HCT116 (cell line): ENCODE data around the gene CARS1. TPM values are rescaled to one million over a fixed set of nuclear protein-coding genes. Genes with fewer than 3 reads are reported as not detected.
A peak's percentile ranks its signal among the peaks of the same experiment; 100 is the strongest.

Experiments used
- ATAC-seq: fragments of 200-7000 bp; cut with Tn5 transposase; 2 replicates; pipeline ENCODE4 v1.9.1; 2020; ENCODE audit warnings: mild to moderate bottlenecking, moderate library complexity
- BruUV-seq: library from RNA; stranded (reverse); fragments of 400-500 nt; replicated peaks from 2 replicates; lab custom pipeline; 2021; lab: Mats Ljungman, UMichigan
- CTCF ChIA-PET: fragments of 300-600 bp; sonication (Branson Sonifier 250); formaldehyde crosslinking; loops from one replicate; lab custom pipeline; 2021; ENCODE audit warnings: antibody characterized with exemption; lab: Charles Lee
- POLR2A ChIA-PET: fragments of 300-600, 350-600 bp; sonication (Branson Sonifier 250); formaldehyde crosslinking; loops from one replicate; lab custom pipeline; 2021; ENCODE audit warnings: antibody characterized with exemption; lab: Charles Lee
- RAD21 ChIA-PET, 2 experiments: fragments of 300-600 bp; sonication (Branson Sonifier 250); formaldehyde crosslinking; loops; one replicate each; lab custom pipeline; 2023; ENCODE audit warnings: low total read pairs in 2 of 2; ENCODE audit not compliant: uncharacterized antibody in 2 of 2, unreplicated experiment in 2 of 2, low non-redundant PET in 1 of 2; lab: Charles Lee
- DNase-seq: peaks from one replicate; pipeline ENCODE4 v3.0.0-alpha.2; 2010; ENCODE audit warnings: low read depth, low spot score
- H2AFZ ChIP-seq: fragments of 200-600 bp; shearing (Covaris generic), sonication (generic); 2 replicates; pipeline ENCODE4 v1.6.1; 2017; ENCODE audit warnings: low read depth, mixed run types, mixed read lengths, antibody characterized with exemption, low read length; ENCODE audit not compliant: poor library complexity, severe bottlenecking
- H3K27ac ChIP-seq: 2 replicates; pipeline ENCODE4 v1.5.1; 2012; ENCODE audit warnings: low read depth, low read length
- H3K27me3 ChIP-seq: fragments of 200-600 bp; sonication (generic); 2 replicates; pipeline ENCODE4 v1.6.1; 2016; ENCODE audit warnings: mixed run types, low read length, mixed read lengths; ENCODE audit not compliant: insufficient read depth
- H3K36me3 ChIP-seq, 2 experiments: fragments of 200-500 bp in 1 of 2; fragments of 200-600 bp in 1 of 2; sonication (Bioruptor generic) in 1 of 2; sonication (generic) in 1 of 2; 2 replicates each; pipeline versions ENCODE4 v1.5.1 to v1.6.1; 2014 to 2016; ENCODE audit warnings: low read length in 2 of 2, inconsistent platforms in 1 of 2, mixed read lengths in 1 of 2, mixed run types in 1 of 2; ENCODE audit not compliant: insufficient read depth in 2 of 2, control insufficient read depth in 1 of 2
- H3K4me1 ChIP-seq, 2 experiments: fragments of 200-600 bp in 1 of 2; sonication (generic) in 1 of 2; 2 replicates each; pipeline versions ENCODE4 v1.5.1 to v1.6.1; 2012 to 2017; ENCODE audit warnings: low read length in 2 of 2, inconsistent platforms in 1 of 2, mild to moderate bottlenecking in 1 of 2, mixed read lengths in 1 of 2, mixed run types in 1 of 2, moderate library complexity in 1 of 2; ENCODE audit not compliant: insufficient read depth in 2 of 2, control insufficient read depth in 1 of 2
- H3K4me2 ChIP-seq: fragments of 200-600 bp; sonication (generic); 2 replicates; pipeline ENCODE4 v1.6.1; 2017; ENCODE audit warnings: mixed run types, low read length, mixed read lengths
- H3K4me3 ChIP-seq, 2 experiments: fragments of 200-600 bp in 1 of 2; sonication (generic) in 1 of 2; replicated peaks in 1 of 2; 2 replicates each; pipeline ENCODE4 v1.5.1; 2011 to 2016; ENCODE audit warnings: low read length in 2 of 2, control low read depth in 1 of 2, low read depth in 1 of 2, mild to moderate bottlenecking in 1 of 2, mixed read lengths in 1 of 2, mixed run types in 1 of 2
- H3K79me2 ChIP-seq: fragments of 200-600 bp; sonication (generic); 2 replicates; pipeline ENCODE4 v1.6.1; 2017; ENCODE audit warnings: mild to moderate bottlenecking, mixed run types, low read length, moderate library complexity, mixed read lengths; ENCODE audit not compliant: insufficient read depth
- H3K9ac ChIP-seq: fragments of 200-600 bp; sonication (generic); 2 replicates; pipeline ENCODE4 v1.6.1; 2016; ENCODE audit warnings: low read length, mixed read lengths
- H3K9me2 ChIP-seq: fragments of 200-600 bp; sonication (generic), shearing (Covaris generic); 2 replicates; pipeline ENCODE4 v1.6.1; 2017; ENCODE audit warnings: mixed run types, mild to moderate bottlenecking, moderate library complexity; ENCODE audit not compliant: insufficient read depth
- H3K9me3 ChIP-seq, 2 experiments: fragments of 200-500 bp in 1 of 2; fragments of 200-600 bp in 1 of 2; sonication (Bioruptor generic) in 1 of 2; sonication (generic) in 1 of 2; 2 replicates each; pipeline ENCODE4 v1.6.1; 2014 to 2017; ENCODE audit warnings: low read length in 2 of 2, mixed read lengths in 2 of 2, inconsistent platforms in 1 of 2, low read depth in 1 of 2, mild to moderate bottlenecking in 1 of 2, mixed run types in 1 of 2, moderate library complexity in 1 of 2; ENCODE audit not compliant: control insufficient read depth in 1 of 2, insufficient read depth in 1 of 2
- H4K20me1 ChIP-seq: fragments of 200-600 bp; sonication (generic), shearing (Covaris generic); 2 replicates; pipeline ENCODE4 v1.6.1; 2017; ENCODE audit warnings: mixed run types, mild to moderate bottlenecking, moderate library complexity; ENCODE audit not compliant: insufficient read depth
- CBX3 ChIP-seq: IDR thresholded peaks from 2 replicates; pipeline ENCODE4 v1.6.1; 2012; ENCODE audit warnings: low read depth
- CEBPB ChIP-seq: IDR thresholded peaks from 2 replicates; pipeline ENCODE4 v1.6.1; 2012; ENCODE audit warnings: low read depth
- EGR1 ChIP-seq: IDR thresholded peaks from 2 replicates; pipeline ENCODE4 v1.6.1; 2012; ENCODE audit warnings: low read depth
- ELF1 ChIP-seq: IDR thresholded peaks from 2 replicates; pipeline ENCODE4 v1.6.1; 2012; ENCODE audit warnings: low read depth, borderline replicate concordance
- EZH2 ChIP-seq: fragments of 200-600 bp; sonication (generic); IDR thresholded peaks from 2 replicates; pipeline ENCODE4 v1.6.1; 2017; ENCODE audit warnings: antibody characterized with exemption, mixed run types
- EZH2phosphoT487 ChIP-seq: fragments of 200-600 bp; IDR thresholded peaks from 2 replicates; pipeline ENCODE4 v1.6.1; 2018; ENCODE audit warnings: antibody characterized with exemption, borderline replicate concordance
- JUND ChIP-seq: IDR thresholded peaks from 2 replicates; pipeline ENCODE4 v1.6.1; 2012
- POLR2A ChIP-seq: IDR thresholded peaks from 2 replicates; pipeline ENCODE4 v1.7.0; 2011; ENCODE audit warnings: borderline replicate concordance; ENCODE audit not compliant: insufficient read depth, insufficient read length; ENCODE audit errors: extremely low read depth
- POLR2AphosphoS5 ChIP-seq: IDR thresholded peaks from 2 replicates; pipeline ENCODE4 v1.6.1; 2011; ENCODE audit warnings: mild to moderate bottlenecking, low read depth, low read length, moderate library complexity
- RAD21 ChIP-seq: IDR thresholded peaks from 2 replicates; pipeline ENCODE4 v1.6.1; 2012; ENCODE audit warnings: low read depth, mild to moderate bottlenecking
- SIN3A ChIP-seq: IDR thresholded peaks from 2 replicates; pipeline ENCODE4 v1.6.1; 2012; ENCODE audit warnings: low read depth
- SP1 ChIP-seq: IDR thresholded peaks from 2 replicates; pipeline ENCODE4 v1.6.1; 2012; ENCODE audit warnings: low read depth
- SRF ChIP-seq: IDR thresholded peaks from 2 replicates; pipeline ENCODE4 v1.6.1; 2012; ENCODE audit warnings: low read depth
- TCF7L2 ChIP-seq: IDR thresholded peaks from 2 replicates; pipeline ENCODE4 v1.7.0; 2011; ENCODE audit warnings: borderline replicate concordance, inconsistent platforms; ENCODE audit not compliant: insufficient read depth, insufficient read length; ENCODE audit errors: extremely low read depth
- ZFX ChIP-seq: fragments of 450-650 bp; IDR thresholded peaks from 2 replicates; pipeline ENCODE4 v1.6.1; 2017
- ZNF274 ChIP-seq: fragments of 200-500 bp; sonication (Bioruptor generic); IDR thresholded peaks from 2 replicates; pipeline ENCODE4 v1.6.1; 2014; ENCODE audit warnings: mild to moderate bottlenecking, low read depth, low read length, inconsistent platforms
- intact Hi-C: fragments of 100-400 bp; cut with micrococcal nuclease; formaldehyde crosslinking; loops from 2 replicates; pipeline ENCODE4 v1.10.0; 2022
- total RNA-seq: library from RNA; stranded (reverse); gene quantifications from one replicate; pipeline ENCODE4 v1.2.1, GENCODE V29; 2021; ENCODE audit not compliant: unreplicated experiment
- TF ChIP-seq, protein P1 (sequence below): IDR thresholded peaks from 2 replicates; pipeline ENCODE4 v1.6.1; 2012; ENCODE audit warnings: low read depth
- TF ChIP-seq, protein P2 (sequence below): IDR thresholded peaks from 2 replicates; pipeline ENCODE4 v1.6.1; 2011; ENCODE audit warnings: mild to moderate bottlenecking, low read length, moderate library complexity; ENCODE audit not compliant: insufficient replicate concordance; ENCODE audit errors: extremely low read depth
- TF ChIP-seq, protein P3 (sequence below), 3 experiments: fragments of 200-600 bp in 1 of 3; sonication (generic) in 1 of 3; IDR thresholded peaks in 2 of 3; conservative IDR thresholded peaks in 1 of 3; 2 replicates each; pipeline ENCODE4 v1.5.1; 2012 to 2017; ENCODE audit warnings: low read depth in 2 of 3, low read length in 2 of 3, antibody characterized with exemption in 1 of 3, borderline replicate concordance in 1 of 3, control low read depth in 1 of 3, mild to moderate bottlenecking in 1 of 3, mixed read lengths in 1 of 3, mixed run types in 1 of 3, moderate library complexity in 1 of 3; ENCODE audit not compliant: insufficient read depth in 1 of 3
- TF ChIP-seq, protein P4 (sequence below): IDR thresholded peaks from 2 replicates; pipeline ENCODE4 v1.6.1; 2012

Gene CARS1
- total RNA-seq, 1 experiment from 2014 or later, result 124 TPM

DNA sequence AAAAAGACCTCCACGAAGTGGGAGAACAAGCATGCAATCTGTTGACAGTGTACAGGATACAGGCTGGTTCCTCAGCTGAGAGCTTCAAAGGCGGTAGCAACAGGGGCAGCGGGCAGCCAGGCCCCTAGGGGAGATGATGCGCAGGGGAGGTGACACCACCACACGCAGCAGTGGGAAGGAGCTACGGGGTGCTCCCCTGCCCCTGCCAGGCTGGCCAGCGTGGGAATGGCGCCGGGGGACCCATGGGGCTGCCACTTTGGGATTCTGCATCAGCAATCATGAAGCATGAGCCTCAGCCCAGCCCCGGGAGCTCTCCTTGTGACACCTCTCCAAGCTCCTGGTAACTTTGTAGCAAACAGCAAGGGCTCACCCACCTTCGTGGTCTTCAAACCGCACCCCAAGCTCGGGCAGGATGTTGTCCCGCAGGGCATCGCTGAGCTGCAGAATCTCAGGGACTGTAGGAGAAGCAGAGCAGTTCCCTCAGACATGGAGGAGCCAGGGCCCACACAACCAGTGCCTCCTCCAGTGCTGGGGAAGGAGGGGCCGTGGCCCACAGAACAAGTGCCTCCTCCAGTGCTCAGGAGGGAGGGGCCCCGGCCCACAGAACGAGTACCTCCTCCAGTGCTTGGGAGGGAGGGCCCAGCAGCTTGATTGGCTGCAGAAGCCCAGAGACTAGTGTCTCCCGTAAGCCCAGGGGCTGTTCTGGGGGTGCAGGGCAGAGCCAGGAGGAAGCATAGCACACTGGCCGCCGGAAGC, 50.5 kb downstream of the CARS1 start:
- Histone ChIP-seq H3K4me3 (no peak overlapping the region), H3K79me2 (no peaks in the 10 kb centered on the region), H3K9me2 (no peaks in the 10 kb centered on the region), H3K4me1 (no peaks in the 10 kb centered on the region), H3K4me2 (no peak overlapping the region), H2AFZ (no peak overlapping the region), H3K9me3 (no peaks in the 10 kb centered on the region), H3K27me3 (no peaks in the 10 kb centered on the region), H3K27ac (no peak overlapping the region), H4K20me1 (no peaks in the 10 kb centered on the region), H3K9ac (no peak overlapping the region), H3K36me3 (peaks cover 18 to 28% of the 10 kb centered on the region in 2 experiments; a peak in 3 of 4 replicates)
- ATAC-seq (peak; percentile 44; the same call in 1 of the 2 replicates), DNase-seq (no peak)
- ChIA-PET RAD21 (no interaction called here), CTCF (no interaction called here), POLR2A (no interaction called here)
- intact Hi-C loops, result no loop called here
- BruUV-seq, result no TSS peak
- TF ChIP-seq EGR1, result no peak
- TF ChIP-seq EZH2, result no peak
- TF ChIP-seq ZNF274, result no peak
- no peak for TF ChIP-seq CEBPB
- no peak for TF ChIP-seq POLR2AphosphoS5
- no peak for TF ChIP-seq CBX3
- TF ChIP-seq, protein P1, sequence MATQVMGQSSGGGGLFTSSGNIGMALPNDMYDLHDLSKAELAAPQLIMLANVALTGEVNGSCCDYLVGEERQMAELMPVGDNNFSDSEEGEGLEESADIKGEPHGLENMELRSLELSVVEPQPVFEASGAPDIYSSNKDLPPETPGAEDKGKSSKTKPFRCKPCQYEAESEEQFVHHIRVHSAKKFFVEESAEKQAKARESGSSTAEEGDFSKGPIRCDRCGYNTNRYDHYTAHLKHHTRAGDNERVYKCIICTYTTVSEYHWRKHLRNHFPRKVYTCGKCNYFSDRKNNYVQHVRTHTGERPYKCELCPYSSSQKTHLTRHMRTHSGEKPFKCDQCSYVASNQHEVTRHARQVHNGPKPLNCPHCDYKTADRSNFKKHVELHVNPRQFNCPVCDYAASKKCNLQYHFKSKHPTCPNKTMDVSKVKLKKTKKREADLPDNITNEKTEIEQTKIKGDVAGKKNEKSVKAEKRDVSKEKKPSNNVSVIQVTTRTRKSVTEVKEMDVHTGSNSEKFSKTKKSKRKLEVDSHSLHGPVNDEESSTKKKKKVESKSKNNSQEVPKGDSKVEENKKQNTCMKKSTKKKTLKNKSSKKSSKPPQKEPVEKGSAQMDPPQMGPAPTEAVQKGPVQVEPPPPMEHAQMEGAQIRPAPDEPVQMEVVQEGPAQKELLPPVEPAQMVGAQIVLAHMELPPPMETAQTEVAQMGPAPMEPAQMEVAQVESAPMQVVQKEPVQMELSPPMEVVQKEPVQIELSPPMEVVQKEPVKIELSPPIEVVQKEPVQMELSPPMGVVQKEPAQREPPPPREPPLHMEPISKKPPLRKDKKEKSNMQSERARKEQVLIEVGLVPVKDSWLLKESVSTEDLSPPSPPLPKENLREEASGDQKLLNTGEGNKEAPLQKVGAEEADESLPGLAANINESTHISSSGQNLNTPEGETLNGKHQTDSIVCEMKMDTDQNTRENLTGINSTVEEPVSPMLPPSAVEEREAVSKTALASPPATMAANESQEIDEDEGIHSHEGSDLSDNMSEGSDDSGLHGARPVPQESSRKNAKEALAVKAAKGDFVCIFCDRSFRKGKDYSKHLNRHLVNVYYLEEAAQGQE, result no peak
- TF ChIP-seq, protein P2, sequence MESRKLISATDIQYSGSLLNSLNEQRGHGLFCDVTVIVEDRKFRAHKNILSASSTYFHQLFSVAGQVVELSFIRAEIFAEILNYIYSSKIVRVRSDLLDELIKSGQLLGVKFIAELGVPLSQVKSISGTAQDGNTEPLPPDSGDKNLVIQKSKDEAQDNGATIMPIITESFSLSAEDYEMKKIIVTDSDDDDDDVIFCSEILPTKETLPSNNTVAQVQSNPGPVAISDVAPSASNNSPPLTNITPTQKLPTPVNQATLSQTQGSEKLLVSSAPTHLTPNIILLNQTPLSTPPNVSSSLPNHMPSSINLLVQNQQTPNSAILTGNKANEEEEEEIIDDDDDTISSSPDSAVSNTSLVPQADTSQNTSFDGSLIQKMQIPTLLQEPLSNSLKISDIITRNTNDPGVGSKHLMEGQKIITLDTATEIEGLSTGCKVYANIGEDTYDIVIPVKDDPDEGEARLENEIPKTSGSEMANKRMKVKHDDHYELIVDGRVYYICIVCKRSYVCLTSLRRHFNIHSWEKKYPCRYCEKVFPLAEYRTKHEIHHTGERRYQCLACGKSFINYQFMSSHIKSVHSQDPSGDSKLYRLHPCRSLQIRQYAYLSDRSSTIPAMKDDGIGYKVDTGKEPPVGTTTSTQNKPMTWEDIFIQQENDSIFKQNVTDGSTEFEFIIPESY, result no peak
- no peak for TF ChIP-seq SP1
- no peak for TF ChIP-seq RAD21
- TF ChIP-seq EZH2phosphoT487, result no peak
- no peak for TF ChIP-seq SRF
- TF ChIP-seq ELF1, result no peak
- TF ChIP-seq, protein P3, sequence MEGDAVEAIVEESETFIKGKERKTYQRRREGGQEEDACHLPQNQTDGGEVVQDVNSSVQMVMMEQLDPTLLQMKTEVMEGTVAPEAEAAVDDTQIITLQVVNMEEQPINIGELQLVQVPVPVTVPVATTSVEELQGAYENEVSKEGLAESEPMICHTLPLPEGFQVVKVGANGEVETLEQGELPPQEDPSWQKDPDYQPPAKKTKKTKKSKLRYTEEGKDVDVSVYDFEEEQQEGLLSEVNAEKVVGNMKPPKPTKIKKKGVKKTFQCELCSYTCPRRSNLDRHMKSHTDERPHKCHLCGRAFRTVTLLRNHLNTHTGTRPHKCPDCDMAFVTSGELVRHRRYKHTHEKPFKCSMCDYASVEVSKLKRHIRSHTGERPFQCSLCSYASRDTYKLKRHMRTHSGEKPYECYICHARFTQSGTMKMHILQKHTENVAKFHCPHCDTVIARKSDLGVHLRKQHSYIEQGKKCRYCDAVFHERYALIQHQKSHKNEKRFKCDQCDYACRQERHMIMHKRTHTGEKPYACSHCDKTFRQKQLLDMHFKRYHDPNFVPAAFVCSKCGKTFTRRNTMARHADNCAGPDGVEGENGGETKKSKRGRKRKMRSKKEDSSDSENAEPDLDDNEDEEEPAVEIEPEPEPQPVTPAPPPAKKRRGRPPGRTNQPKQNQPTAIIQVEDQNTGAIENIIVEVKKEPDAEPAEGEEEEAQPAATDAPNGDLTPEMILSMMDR (IDR thresholded peaks at IDR 0.05 in 2 of 3, conservative IDR thresholded peaks at IDR 0.05 in 1 of 3; ENCODE audit: borderline replicate concordance in 1 of 3, insufficient read depth in 1 of 3, low read depth in 2 of 3, low read length in 2 of 3), result no peak
- no peak for TF ChIP-seq ZFX
- no peak for TF ChIP-seq JUND
- TF ChIP-seq, protein P4, sequence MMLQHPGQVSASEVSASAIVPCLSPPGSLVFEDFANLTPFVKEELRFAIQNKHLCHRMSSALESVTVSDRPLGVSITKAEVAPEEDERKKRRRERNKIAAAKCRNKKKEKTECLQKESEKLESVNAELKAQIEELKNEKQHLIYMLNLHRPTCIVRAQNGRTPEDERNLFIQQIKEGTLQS, result no peak
- no peak for TF ChIP-seq TCF7L2
- TF ChIP-seq POLR2A, result no peak
- no peak for TF ChIP-seq SIN3A
